Measurements from ENCODE around the gene TBXAS1.

- TF ChIP-seq ZNF121 (CRISPR knock-in tag; IDR thresholded peaks at IDR 0.05) (no peak), NR2C2 (CRISPR knock-in tag; IDR thresholded peaks at IDR 0.05) (no peak)
Observed at GRCh38 chr7:139784648-139785047, 44.4 kb upstream of the TBXAS1 start.

Data from WTC11 (cell line).